GM20000 (cell line): ENCODE measurements around the gene RNF26.
A peak's percentile ranks its signal among the peaks of the same experiment; 100 is the strongest.

Experiments used
- DNase-seq: peaks from one replicate; pipeline ENCODE4 v3.0.0; 2012; ENCODE audit warnings: low spot score
- CTCF ChIP-seq: IDR thresholded peaks from 2 replicates; pipeline ENCODE4 v1.5.1; 2012; ENCODE audit warnings: mild to moderate bottlenecking, control low read depth; ENCODE audit errors: extremely low read depth, missing control alignments

Gene RNF26

GRCh38 chr11:119307974-119308373, 26.4 kb upstream of the RNF26 start:
- no peak for DNase-seq
- no peak for TF ChIP-seq CTCF

GRCh38 chr11:119309411-119309810, 24.9 kb upstream of the RNF26 start:
- DNase-seq, result no peak
- TF ChIP-seq CTCF, result no peak

- no peak for DNase-seq
- TF ChIP-seq CTCF, result no peak
These were observed 24.2 kb upstream of the RNF26 start for GRCh38 chr11:119309953-119310681.

- no peak for DNase-seq
- no peak for TF ChIP-seq CTCF
These were observed 23.7 kb upstream of the RNF26 start for GRCh38 chr11:119310682-119311052.

- no peak for DNase-seq
- TF ChIP-seq CTCF, result no peak
These were observed 19.6 kb upstream of the RNF26 start for GRCh38 chr11:119314726-119315125.

GRCh38 chr11:119315131-119316015, 19.0 kb upstream of the RNF26 start:
- peak; percentile 73 for DNase-seq

More at GRCh38 chr11:119315131-119316015, 19.0 kb upstream of the RNF26 start:
- no peak for TF ChIP-seq CTCF
